Hepatocyte (in vitro differentiated cells): Measurements from ENCODE around the gene SSTR4. TPM values are rescaled to one million over a fixed set of nuclear protein-coding genes. Genes with fewer than 3 reads are reported as not detected.

ENCODE experiments used
- DNase-seq: peaks from one replicate; pipeline ENCODE4 v3.0.0-alpha.2; 2016; ENCODE audit warnings: low spot score
- H2AFZ ChIP-seq: fragments of 200-600 bp; sonication (generic); 2 replicates; pipeline ENCODE4 v1.6.0; 2016; ENCODE audit warnings: antibody characterized with exemption, mild to moderate bottlenecking
- H3K27ac ChIP-seq: fragments of 200-600 bp; sonication (generic); 2 replicates; pipeline ENCODE4 v1.5.1; 2016; ENCODE audit warnings: mild to moderate bottlenecking
- H3K27me3 ChIP-seq: fragments of 200-600 bp; sonication (generic); 2 replicates; pipeline ENCODE4 v1.6.1; 2016
- H3K36me3 ChIP-seq: fragments of 200-600 bp; sonication (generic); replicated peaks from 2 replicates; pipeline ENCODE4 v1.5.1; 2016; ENCODE audit warnings: low read depth; ENCODE audit not compliant: insufficient read depth
- H3K4me1 ChIP-seq: fragments of 200-600 bp; sonication (generic); 2 replicates; pipeline ENCODE4 v1.5.1; 2016; ENCODE audit warnings: mild to moderate bottlenecking, moderate library complexity; ENCODE audit not compliant: insufficient read depth
- H3K4me2 ChIP-seq: fragments of 200-600 bp; sonication (generic); 2 replicates; pipeline ENCODE4 v1.6.0; 2016
- H3K4me3 ChIP-seq: fragments of 200-600 bp; sonication (generic); 2 replicates; pipeline ENCODE4 v1.5.1; 2016; ENCODE audit warnings: mild to moderate bottlenecking
- H3K79me2 ChIP-seq: fragments of 200-600 bp; sonication (generic); 2 replicates; pipeline ENCODE4 v1.6.0; 2017; ENCODE audit warnings: mild to moderate bottlenecking
- H3K9me2 ChIP-seq: fragments of 200-600 bp; sonication (generic); replicated peaks from 2 replicates; pipeline ENCODE4 v1.6.0; 2017; ENCODE audit warnings: mild to moderate bottlenecking; ENCODE audit not compliant: insufficient read depth
- H3K9me3 ChIP-seq: fragments of 200-600 bp; sonication (generic); 2 replicates; pipeline ENCODE4 v1.5.1; 2016; ENCODE audit warnings: low read depth, mild to moderate bottlenecking
- H4K20me1 ChIP-seq: fragments of 200-600 bp; sonication (generic); 2 replicates; pipeline ENCODE4 v1.6.0; 2016; ENCODE audit warnings: mild to moderate bottlenecking; ENCODE audit not compliant: insufficient read depth, poor library complexity, severe bottlenecking
- EZH2 ChIP-seq: fragments of 200-600 bp; sonication (generic); IDR thresholded peaks from 2 replicates; pipeline ENCODE4 v1.6.1; 2016; ENCODE audit warnings: antibody characterized with exemption, mild to moderate bottlenecking, borderline replicate concordance
- EZH2phosphoT487 ChIP-seq: fragments of 200-600 bp; sonication (generic); IDR thresholded peaks from one replicate; pipeline ENCODE4 v1.6.1; 2018; ENCODE audit warnings: antibody characterized with exemption, mild to moderate bottlenecking, low read depth, moderate library complexity; ENCODE audit not compliant: unreplicated experiment, severe bottlenecking
- WGBS: methylation state at CpG from one replicate; pipeline ENCODE4 v1.1.6; 2016; ENCODE audit warnings: low lambda C conversion rate; ENCODE audit errors: missing lambda C conversion rate; 5-methylcytosine and 5-hydroxymethylcytosine counted together
- polyA plus RNA-seq: library from polyadenylated mRNA; unstranded; fragments of >200 nt; fragmentation: Nextera tagmentation; extraction: Ambion mirVana; gene quantifications from 2 replicates; pipeline ENCODE4 v1.2.1, GENCODE V29; 2016
- total RNA-seq: library from RNA; depleted of rRNA; stranded (reverse); fragments of >200 nt; gene quantifications from 2 replicates; pipeline ENCODE4 v1.2.3, GENCODE V29; 2014
- TF ChIP-seq, protein P1 (sequence below): fragments of 200-600 bp; sonication (generic); IDR thresholded peaks from 2 replicates; pipeline ENCODE4 v1.5.1; 2016; ENCODE audit warnings: antibody characterized with exemption, mild to moderate bottlenecking; ENCODE audit not compliant: poor library complexity

Gene SSTR4
- total and polyA plus RNA-seq, 2 experiments from 2014 or later: 0.53 TPM; not detected in 1

DNA sequence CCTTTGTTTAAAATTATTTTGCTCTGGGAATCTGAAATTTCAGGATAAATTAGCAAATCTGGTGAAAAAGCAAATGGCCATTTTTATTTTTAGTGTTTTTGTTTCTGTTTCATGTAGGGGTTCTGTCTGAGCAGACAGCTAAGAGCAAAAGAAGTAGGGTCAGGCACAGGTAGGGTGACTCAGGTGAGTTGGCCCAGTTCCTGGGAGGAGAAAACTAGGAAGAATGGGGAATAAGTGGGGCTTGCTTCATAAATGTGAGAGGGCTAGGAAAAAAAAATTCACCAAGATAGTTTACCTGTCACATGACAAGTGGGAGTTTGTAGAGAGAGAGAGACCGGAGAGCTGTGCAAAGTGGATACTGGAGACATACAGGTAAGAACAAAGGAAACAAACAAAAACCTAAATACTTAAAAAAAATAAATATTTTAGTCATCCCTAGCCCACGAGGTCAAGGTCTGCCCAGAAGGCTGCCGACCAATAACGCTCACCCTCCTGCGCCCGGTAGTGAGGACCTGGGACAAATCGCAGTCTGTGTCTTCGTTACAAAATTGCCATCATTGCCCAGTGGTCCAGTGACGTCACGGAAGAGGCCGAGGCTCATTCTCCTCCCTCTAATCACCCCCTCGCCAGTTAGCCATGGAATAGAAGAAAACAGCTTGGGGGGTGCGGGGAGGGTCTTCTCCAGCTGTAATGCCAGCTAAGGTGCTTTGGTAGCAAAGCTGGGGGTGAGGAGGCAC is 12.1 kb downstream of the SSTR4 start:
- H3K4me3 ChIP-seq: peak overlapping the region; percentile 0
- 65% methylated on average over 13 of the region's 13 CpGs for WGBS
- H3K36me3 ChIP-seq: no peaks in the 10 kb centered on the region
- DNase-seq: no peak
- H3K27ac ChIP-seq: no peak overlapping the region
- peaks cover 30% of the 10 kb centered on the region for H3K4me1 ChIP-seq
- H3K4me2 ChIP-seq: peak overlapping the region; percentile 97
- H3K27me3 ChIP-seq: peaks cover 14% of the 10 kb centered on the region
- TF ChIP-seq EZH2phosphoT487 (no peak), EZH2 (no peak)
- TF ChIP-seq, protein P1, sequence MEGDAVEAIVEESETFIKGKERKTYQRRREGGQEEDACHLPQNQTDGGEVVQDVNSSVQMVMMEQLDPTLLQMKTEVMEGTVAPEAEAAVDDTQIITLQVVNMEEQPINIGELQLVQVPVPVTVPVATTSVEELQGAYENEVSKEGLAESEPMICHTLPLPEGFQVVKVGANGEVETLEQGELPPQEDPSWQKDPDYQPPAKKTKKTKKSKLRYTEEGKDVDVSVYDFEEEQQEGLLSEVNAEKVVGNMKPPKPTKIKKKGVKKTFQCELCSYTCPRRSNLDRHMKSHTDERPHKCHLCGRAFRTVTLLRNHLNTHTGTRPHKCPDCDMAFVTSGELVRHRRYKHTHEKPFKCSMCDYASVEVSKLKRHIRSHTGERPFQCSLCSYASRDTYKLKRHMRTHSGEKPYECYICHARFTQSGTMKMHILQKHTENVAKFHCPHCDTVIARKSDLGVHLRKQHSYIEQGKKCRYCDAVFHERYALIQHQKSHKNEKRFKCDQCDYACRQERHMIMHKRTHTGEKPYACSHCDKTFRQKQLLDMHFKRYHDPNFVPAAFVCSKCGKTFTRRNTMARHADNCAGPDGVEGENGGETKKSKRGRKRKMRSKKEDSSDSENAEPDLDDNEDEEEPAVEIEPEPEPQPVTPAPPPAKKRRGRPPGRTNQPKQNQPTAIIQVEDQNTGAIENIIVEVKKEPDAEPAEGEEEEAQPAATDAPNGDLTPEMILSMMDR: no peak
- H3K79me2 ChIP-seq: peaks cover 7% of the 10 kb centered on the region
- H3K9me3 ChIP-seq: no peaks in the 10 kb centered on the region
- H3K9me2 ChIP-seq: no peaks in the 10 kb centered on the region
- no peak overlapping the region for H2AFZ ChIP-seq
- no peaks in the 10 kb centered on the region for H4K20me1 ChIP-seq

DNA sequence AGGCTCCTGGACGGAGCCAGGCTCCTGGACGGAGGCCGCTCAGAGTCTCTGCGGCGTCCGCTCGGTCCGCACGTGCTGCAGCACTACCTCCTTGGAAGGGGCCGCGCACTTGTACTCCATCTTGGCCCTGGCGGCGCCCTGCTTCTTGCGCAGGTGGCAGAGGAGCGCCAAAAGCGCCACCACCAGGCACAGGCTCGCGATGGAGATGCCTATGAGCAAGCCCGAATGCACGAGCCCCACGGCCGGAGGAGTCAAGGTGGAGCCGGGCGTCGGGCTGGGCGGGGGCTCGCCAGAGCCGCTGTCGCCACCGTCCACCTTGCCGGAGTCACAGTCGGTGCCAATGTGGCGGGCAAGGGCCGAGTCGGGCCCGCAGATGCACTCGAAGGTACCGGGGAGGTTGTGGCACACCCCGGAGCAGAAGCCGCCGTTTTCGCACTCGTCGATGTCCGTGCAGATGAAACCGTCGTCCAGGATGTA is 12.7 kb downstream of the SSTR4 start:
- Histone ChIP-seq H3K4me2 (peak overlapping the region; percentile 97), H3K4me3 (no peak overlapping the region), H2AFZ (no peak overlapping the region), H4K20me1 (no peaks in the 10 kb centered on the region), H3K36me3 (no peaks in the 10 kb centered on the region), H3K27me3 (peaks cover 14% of the 10 kb centered on the region), H3K9me3 (no peaks in the 10 kb centered on the region), H3K27ac (no peak overlapping the region), H3K4me1 (peaks cover 30% of the 10 kb centered on the region), H3K9me2 (no peaks in the 10 kb centered on the region), H3K79me2 (peaks cover 7% of the 10 kb centered on the region)
- TF ChIP-seq EZH2phosphoT487 (no peak), EZH2 (no peak)
- TF ChIP-seq, protein P1: no peak
- 26% methylated on average over 43 of the region's 47 CpGs for WGBS
- no peak for DNase-seq

- Histone ChIP-seq H3K9me2 (no peaks in the 10 kb centered on the region), H3K4me1 (peaks cover 30% of the 10 kb centered on the region), H2AFZ (peak overlapping the region; percentile 5), H3K79me2 (peaks cover 7% of the 10 kb centered on the region), H4K20me1 (no peaks in the 10 kb centered on the region), H3K4me2 (peak overlapping the region; percentile 97), H3K9me3 (no peaks in the 10 kb centered on the region), H3K27me3 (peaks cover 14% of the 10 kb centered on the region), H3K27ac (peak overlapping the region; percentile 79), H3K36me3 (no peaks in the 10 kb centered on the region), H3K4me3 (peak overlapping the region; percentile 33)
- peak; percentile 76 for DNase-seq
- 8% methylated on average over 89 of the region's 92 CpGs for WGBS
- TF ChIP-seq EZH2phosphoT487: no peak
- TF ChIP-seq, protein P1: peak; percentile 49
Measured at GRCh38 chr20:23048283-23049200, 13.4 kb downstream of the SSTR4 start.
